Cerebellar cortex (tissue), 1 donor: Measurements from ENCODE around the gene RFK.

Experiments
- DNase-seq: peaks from one replicate; pipeline ENCODE4 v3.0.0-alpha.2; 2015; ENCODE audit warnings: low spot score

RFK gene

DNA sequence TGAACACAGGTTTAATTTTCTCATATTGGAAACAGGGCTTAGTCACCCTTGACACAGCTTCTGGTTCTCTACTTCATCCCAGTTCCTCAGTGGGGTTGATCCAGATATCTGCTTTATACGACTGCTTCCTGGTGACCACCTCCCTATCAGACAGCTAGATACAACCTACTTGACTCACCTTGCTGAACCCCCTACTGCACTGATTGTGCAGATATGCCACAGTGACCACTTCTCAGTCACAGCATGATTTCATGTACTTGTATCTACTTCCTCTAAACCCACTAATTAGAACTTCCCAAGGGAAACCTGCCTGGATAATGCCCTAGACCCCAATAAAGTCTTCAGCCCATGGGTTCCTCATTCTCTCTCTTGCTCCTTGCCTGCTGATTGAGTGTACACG is 18.4 kb upstream of the RFK start:
- DNase-seq: no peak

DNA sequence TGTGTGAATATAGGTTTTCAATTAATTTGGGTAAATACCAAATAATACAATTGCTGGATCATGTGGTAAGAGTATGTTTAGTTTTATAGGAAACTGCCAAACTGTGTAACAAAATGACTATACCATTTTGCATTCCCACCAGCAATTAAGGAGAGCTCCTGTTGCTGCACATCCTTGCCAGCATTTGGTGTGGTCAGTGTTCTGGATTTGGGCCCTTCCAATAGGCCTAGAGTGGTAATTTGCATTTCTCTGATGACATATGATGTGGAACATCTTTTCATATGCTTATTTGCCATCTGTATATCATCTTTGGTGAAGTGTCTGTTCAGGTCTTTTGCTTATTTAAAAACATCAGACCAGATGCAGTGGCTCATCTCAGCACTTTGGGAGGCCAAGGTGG is 11.6 kb upstream of the RFK start:
- DNase-seq: no peak

DNA sequence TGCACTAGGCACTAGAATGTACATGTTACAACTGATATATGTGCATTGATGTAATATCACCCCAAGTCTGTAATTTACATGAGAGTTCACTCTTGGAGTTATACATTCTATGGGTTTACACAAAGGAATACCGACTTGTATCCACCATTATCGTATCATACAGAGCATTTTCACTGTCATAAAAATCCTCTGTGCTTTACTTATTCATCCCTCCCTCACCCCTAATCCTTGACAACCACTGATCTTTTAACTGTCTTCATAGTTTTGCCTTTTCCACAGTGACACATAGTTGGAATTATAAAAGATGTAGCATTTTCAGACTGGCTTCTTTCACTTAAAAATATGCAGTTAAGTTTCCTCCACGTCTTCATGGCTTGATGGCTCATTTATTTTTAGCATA is 11.1 kb upstream of the RFK start:
- no peak for DNase-seq

DNA sequence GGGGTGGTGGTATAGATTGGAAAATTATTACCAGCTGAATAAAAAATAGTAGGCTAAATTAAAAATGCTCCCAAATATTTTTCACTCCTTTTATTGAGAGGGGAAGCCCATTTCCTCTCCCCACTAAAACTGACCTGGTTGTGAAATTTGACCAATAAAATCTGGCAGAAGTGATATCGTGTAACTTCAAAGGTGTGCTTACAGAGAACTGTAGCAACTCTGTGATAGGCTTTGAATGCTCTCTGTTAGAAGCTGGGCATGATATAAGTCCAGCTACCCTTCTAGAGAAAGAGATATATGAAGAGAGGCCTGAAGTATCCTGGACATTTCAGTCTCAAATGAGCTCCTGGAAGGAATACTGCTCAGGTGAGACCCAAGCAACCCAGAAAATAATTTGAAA is 10.2 kb upstream of the RFK start:
- DNase-seq: no peak

DNA sequence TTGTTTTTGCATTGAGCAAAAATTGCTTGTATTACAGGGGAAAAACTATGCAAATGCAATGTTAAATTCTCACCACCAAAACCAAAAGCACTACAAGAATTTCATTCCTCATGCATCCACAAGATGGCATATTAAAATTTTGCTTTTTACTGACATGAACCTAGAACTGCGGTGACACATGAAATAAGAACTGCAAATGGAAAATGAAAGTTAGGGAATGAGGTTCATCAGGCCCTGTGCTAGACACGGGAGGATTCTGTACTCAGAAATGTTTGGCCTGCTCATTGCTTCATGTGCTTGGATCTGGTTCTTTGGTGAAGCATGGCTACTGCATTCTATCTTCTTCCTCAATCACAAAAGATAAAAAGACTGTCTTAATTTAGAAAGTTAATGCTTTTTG is 9.1 kb upstream of the RFK start:
- DNase-seq: peak; percentile 58

DNA sequence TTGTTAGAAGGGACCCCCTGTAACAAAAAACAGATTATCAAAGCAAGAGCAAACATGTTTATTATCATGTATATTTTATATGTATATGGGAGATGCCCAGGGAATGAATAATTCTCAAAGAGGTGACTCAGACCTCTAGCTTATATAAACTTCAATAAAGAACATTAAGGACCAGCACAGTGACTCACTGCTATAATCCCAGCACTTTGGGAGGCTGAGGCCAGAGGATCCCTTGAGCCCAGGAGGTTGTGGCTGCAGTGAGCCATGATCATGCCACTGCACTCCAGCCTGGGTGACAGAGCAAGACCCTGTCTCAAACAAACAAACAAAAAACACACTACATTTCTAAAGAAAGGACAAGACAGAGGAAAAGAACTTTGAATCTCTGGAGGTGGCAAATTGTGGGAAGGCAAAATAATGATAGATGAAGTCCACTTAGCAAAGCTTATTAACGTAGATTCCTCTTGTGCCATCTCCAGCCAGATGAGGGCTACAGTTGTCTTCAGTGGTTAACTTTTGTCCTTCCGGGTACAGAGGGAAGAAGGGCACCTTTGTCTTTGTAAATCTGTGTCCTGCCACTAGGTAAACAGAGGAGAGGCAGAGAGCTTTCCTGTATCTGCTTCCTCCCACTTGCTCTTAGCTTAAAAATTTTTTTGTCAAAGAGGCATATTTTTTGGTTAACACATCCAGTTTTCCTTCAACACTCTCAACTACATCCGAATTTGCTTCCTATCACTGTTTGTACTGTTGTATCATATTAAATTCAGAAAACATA is 7.5 kb upstream of the RFK start:
- no peak for DNase-seq

DNA sequence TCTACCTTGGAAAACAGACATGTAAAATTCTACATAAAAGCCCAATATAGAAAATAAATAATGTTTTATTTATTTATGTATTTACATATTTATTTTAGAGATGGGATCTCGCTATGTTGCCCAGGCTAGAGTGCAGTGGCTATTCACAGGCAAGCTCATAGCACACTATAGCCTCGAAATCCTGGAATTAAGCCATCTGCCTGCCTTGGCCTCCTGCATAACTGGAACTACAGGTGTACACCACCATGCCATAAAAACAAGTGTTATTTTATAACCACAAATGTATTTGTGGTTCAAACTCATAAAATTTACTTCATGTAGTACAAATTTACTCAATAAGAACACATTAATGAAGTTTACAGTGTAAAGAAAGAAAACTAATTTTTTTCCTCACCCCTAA is 7.0 kb upstream of the RFK start:
- no peak for DNase-seq

DNA sequence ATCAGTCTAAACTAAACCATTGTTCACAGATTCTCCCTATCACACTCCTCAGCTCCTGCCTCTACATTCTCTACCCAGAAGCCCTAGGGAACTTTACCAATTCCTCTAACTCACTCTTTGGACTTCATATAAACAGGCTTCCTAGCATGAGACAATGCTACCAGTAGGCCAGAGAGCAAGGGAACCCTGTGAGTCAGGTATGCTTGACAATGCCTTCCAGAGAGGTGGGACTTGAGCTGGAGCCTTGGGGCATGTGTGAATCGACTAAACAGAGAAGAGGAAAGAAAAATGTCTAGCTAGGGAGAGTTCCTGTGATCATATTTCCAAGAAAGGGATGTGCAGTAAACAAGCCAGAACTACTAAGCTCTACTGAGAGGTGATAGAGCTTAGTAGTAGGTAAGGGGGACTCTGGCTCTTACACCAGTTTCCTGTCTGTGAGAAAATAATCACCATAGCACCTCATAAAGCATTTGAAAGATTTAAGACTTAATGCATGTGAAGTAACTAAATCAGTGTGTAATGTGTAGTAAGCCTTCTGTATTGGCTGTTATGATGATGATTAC is 6.4 kb upstream of the RFK start:
- no peak for DNase-seq

DNA sequence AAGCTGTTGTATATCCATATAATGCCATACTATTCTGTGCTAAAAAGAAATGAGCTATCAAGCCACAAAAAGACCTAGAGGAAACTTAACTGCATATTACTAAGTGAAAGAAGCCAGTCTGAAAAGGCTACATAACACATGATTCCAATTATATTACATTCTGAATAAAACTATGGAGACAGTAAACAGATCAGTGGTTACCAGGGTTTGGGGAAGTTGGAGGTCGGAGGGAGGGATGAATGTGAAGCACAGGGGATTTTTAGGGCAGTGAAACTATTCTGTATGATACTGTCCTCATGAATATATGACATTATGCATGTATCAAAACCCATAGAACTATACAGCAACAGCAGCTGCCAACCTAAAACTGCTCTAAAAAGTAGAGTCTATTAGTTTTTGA is 5.6 kb upstream of the RFK start:
- no peak for DNase-seq

DNA sequence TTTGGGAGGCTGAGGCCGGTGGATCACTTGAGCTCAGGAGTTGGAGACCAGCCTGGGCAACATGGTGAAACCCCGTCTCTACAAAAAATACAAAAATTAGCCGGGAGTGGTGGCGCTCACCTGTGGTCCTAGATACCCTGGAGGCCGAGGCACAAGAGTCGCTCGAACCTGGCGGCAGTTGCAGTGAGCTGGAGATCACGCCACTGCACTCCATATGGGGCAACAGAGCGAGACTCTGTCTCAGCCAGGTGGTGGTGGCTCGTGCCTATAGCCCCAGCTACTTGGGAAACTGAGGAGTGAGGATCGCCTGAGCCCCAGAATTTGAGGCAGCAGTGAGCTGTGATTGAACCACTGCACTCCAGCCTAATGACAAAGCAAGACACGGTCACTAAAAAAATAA is 2.4 kb upstream of the RFK start:
- DNase-seq: no peak

DNA sequence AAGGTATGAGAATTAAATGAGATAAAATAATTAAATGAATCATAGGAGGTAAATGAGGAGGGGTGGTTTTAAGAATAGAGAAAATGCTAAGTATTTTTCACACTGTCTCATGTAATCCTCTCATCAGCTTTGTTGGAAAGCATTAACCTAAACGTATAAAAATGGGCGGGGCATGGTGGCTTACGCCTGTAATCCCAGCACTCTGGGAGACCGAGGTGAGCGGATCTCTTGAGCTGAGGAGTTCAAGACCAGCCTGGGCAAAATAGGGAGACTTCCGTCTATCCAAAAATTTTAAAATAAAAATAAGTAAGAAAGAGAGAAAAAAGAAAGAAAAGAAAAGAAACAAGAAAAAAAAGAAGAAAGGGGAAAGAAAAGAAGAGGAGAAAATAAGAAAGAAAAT is 1.9 kb upstream of the RFK start:
- DNase-seq: no peak

DNA sequence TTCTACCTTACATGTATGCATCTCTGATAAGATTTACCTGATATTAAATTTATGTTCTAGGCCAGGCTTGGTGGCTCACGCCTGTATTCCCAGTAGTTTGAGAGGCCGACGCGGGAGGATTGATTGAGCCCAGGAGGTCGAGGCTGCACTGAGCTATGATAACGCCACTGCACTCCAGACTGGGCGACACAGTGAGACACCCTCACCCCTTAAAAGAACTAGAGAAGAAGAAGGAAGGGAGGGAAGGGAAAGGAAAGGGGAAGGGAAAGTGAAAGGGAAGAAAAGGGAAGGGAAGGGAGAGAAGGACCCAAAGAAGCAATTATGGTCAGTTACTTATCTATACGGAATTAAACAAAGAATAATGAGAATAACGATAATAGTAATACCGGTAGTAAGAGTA is 1.2 kb upstream of the RFK start:
- no peak for DNase-seq

DNA sequence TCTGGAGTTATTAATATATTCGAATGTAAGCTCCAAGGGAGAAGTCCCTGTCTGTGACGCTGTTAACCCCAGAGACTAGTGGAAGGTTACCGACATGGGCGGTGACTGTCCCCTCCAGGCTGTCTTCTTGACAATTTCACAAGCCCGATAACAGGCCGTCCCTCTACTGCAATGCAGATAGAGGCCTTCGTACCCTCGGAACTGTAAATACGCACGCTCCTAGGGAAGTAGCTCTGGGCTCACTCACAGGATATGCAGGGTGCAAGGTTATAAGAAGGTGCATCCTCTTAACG is 680 bp upstream of the RFK start:
- peak; percentile 74 for DNase-seq

DNA sequence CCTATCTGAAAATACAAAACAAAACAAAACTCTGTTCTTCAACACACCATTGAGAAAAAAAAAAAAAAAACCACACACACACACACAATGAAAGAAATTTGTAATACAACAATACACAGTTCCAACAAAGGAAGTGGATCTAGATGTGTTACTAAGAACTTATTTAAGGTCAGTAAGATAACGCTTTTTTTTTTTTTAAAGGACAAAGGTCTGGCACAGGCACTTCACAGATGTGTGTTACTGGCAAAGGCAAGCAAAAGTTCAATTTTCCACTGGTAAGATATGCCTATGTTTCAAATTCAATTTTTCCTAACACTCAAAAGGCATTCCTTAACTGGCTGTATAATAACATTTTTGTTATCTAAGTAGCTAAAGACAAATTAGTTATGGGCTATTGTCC is 3.6 kb downstream of the RFK start:
- DNase-seq: no peak

DNA sequence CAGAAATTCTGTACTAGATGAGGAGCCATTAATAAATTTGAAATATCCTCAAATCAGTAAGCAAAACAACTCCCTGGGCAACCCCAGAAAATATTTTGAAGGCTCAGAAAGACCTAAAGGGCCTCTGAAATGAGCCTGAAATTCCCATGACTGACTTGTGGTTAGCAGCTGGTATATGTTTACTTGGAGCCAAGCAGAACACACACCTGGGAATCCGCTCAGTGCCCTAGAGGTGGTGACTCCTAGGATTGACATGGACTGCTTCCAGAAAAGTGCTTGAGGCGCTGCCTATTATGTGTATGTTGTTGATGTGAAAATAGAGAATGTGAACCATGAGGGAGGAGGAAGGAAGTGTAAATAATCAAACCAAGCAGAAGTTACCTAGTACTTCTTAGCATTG is 14.7 kb downstream of the RFK start:
- DNase-seq: no peak

DNA sequence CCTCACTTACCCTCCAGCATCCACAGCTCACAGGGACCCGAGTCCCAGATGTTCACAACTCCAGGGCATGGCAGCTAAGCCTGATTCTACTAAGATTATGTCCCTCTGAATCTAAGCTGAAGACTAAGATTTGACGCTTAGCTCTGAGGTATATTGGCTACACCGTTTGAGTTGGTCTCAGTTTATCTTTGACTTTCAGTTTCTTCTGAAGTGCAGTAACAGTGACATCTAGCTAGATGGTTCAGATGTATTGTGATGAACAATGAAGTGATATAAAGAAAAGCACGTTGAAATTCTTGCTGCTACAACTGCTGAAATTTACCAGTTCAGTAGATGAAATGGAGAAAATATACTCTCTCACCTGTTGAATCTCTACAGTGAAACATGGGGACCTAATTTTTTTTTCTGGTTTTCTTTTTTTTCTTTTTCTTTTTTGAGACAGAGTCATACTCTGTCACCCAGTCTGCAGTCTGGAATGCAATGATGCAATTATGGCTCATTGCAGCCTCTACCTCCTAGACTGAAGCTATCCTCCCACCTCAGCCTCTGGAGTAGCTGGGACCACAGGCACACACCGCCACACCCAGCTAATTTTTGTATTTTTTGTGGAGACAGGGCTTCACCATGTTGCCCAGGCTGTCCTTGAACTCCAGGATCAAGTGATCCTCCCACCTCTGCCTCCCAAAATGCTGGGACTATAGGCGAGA is 15.7 kb downstream of the RFK start:
- no peak for DNase-seq

DNA sequence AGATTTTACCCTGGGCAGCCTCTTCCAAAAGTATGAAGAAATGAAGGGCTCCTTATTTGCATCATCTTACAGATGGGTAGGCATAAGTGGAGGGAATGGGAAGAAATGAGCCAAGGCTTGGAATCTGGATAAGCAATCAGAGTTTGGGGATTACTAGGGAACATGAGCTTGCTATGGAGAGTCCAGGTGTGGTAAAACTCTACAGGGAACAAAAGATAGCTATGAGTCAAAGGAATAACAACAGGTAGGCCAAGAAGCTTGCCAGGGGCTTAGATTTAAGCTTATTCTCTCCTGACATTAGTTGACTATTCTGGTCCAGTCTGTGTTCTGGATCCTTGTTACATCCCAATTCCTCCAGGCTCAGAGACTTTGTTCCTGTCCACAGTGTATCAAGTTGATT is 16.4 kb downstream of the RFK start:
- DNase-seq: no peak

DNA sequence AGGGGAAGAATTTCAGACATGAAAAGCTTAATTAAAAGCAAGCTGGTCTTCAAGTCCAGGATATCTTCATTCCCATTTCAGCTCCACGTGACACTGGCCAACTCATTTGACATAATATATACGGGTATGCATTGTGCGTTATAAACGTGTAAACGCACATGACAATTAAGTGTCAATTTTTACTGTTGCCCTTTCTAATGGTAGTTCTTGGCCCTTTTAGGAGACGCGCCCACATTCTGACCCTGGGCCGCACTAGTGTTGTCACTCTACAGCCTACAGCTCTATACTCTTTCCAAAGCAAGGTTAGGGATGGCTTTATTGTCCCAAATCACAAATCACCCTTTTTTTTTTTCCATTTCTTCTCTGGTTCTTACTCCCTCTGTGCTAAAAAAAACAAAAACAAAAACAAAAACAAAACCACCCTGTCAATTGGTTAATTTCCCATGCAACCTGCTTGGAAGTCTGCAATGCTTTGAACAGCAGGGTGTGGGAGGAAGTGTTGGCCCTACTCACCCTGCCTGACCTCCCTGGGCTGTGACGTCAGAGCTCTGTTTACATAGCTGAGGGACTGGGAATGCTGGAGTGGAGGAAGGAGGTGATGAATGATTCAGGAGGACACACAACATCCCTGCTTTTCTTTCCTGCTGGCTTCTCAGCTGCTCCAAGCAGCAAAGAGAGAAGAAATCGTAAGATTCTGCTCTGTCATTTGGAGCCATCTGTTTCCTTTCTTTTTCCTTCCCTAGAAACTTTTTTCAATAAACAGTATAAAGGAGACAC is 19.3 kb downstream of the RFK start:
- DNase-seq: no peak

DNA sequence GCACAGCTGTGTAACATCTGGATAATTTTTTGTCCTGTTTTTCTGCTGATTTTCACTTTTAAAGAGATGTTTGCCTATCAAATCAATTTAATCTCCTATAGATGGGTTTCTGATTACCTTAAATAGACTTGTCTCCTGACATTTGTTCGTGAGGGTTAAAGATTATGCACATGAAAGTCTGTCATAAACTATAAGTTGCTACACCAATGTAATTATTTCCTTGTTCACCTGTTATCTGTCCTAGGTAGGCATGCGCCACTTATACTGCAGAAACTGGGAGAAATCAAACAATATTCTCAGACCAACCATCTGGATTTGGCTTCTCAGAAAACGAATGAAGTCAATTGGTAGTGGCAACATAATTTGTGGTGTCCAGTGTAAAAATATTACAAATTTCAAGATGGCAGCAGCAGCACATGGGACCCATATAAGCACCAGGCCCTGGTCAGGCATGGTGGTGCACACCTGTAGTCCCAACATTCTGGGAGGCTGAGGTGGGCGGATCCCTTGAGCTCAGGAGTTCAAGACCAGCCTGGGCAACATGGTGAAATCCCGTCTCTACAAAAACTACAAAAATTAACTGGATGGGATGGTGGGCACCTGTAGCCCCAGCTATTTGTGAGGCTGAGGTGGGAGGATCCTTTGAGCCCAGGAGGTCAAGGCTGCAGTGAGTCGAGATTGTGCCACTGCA is 20.3 kb downstream of the RFK start:
- DNase-seq: no peak

DNA sequence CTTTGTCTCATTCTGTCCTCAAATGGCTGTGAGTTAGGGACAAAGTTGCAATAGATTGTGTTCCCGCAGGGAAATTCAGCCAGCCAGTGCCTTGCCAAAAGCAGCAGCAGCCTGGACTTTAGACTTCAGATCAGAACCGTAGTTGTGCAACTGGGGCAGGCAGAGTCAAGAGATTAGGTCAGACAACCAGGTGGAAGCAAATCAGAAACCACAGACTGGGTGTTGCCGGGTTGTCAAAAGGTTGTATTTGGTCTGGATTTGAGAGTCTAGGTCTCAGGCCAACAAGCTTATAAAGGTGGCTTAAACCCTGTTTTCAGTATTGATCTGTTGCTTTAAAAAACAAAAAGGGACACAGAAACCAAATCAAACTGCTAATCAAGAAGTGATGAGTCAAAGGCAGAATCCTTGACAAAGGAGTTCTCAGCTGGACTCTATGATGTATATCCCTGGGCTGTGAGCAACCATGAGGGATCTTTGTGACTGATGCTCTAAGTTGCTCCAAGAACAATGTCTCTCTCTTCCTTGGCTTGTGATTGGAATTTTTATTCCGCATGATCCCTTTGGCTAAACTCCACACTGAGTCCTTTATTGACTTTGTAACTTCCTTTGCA is 20.9 kb downstream of the RFK start:
- no peak for DNase-seq

DNA sequence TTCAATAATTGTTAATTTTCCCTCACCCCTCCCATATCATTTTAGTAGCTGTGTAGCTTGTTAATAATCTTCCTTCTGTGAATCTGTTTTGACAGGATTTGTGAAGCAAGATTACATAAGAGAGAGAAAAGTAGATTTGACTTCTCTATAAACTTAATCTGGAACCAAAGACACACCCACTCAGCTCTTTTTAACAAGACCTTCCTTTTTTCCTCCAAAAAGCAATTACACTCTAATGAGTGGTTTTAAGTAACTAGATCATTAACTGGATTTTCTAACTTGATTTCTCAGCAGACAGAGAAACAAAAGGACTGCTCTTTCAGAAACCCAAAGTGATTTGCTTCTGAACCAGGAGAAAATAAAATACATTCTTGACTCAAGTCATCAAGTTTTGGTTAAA is 21.9 kb downstream of the RFK start:
- DNase-seq: no peak

DNA sequence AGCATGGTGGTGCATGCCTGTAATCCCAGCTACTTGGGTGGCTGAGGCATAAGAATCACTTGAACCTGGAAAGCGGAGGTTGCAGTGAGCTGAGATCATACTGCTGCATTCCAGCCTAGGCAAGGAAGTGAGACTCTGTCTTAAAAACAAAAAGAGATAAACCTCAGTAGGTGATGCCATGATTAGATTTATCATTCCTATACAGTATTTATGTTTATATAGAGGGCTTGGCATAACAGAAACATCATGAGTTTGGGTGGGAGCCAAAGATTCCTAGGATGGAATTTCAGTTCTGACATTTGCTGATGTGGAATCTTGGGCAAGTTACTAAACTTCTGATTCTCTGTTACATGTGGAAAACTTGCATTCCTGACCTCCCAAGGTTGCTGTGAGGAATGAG is 22.3 kb downstream of the RFK start:
- no peak for DNase-seq
